NCI-H2171 treated with DMSO at 0.1 percent for 48 hours (cell line): ENCODE results near the gene UNC5B.

Source experiments
- DNase-seq: peaks from one replicate; lab custom pipeline; 2025; lab: John Stamatoyannopoulos, UW

UNC5B gene

GRCh38 chr10:71300555-71301370 lies 88.4 kb downstream of the UNC5B start:
- no peak for DNase-seq

DNA sequence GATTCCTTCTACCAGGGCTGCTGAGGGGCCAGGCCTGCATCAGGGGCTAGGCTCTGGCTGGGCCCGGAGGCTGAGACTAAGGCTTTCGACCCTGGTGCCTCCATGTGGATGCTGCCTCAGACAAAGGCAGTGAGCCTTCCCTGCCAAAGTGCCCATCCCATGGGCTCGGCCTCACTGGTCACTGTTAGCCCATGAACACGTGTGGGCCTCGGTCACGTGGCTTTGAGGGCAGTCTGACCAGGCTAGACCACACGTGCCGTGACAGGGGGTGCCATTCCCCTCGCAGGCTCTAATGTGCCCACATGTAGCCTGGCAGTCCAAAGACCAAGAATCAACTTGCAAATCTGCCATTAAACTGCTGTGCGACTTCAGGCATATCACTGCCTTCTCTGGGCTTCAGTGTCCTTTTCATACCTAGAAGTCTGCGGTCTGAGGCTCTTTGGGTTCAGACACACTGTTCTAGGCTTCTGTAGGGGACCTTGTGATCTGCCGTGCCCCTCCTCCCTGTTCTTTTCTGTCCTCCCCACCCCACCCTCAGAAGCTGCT lies 89.1 kb downstream of the UNC5B start:
- no peak for DNase-seq

- DNase-seq = no peak
These were observed 90.1 kb downstream of the UNC5B start for GRCh38 chr10:71302451-71302850.

GRCh38 chr10:71302874-71303568 lies 90.7 kb downstream of the UNC5B start:
- peak; percentile 72 for DNase-seq

DNA sequence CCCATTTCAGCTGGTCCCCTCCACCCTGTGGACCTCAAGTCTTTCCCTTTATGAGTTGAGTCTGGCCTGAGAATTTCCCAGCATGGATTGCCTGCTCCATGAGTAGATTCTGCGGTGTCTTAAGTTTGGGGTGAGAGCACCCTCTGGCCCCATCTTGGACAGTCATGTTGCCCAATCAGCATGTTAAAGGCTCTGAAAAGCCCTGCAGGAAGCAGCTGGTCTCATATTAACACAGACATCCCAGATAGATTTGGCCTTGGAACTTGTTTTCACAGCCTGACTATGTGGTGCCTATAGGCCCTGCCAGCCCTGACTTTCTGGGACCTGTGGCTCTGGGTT lies 91.2 kb downstream of the UNC5B start:
- DNase-seq = no peak

DNA sequence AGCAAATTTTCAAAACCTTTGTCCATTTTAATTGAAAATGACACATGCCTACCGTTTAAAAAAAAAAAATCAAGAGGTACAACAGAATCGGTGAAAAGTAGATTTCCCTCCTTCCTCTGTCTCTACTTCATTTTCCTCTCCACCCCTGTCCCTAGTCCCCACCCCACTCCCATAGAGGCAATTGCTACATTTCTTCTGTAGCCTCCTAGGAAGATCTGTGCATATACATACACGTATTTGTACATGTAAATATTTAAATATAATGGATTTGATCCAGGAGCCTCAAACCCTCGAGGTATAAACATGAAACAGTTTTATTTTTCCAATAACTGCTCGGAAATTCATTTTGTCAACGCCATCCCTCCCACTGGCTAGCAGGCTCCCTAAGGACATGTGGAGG lies 92.5 kb downstream of the UNC5B start:
- DNase-seq = no peak

GRCh38 chr10:71306979-71307378 lies 94.6 kb downstream of the UNC5B start:
- no peak for DNase-seq

DNA sequence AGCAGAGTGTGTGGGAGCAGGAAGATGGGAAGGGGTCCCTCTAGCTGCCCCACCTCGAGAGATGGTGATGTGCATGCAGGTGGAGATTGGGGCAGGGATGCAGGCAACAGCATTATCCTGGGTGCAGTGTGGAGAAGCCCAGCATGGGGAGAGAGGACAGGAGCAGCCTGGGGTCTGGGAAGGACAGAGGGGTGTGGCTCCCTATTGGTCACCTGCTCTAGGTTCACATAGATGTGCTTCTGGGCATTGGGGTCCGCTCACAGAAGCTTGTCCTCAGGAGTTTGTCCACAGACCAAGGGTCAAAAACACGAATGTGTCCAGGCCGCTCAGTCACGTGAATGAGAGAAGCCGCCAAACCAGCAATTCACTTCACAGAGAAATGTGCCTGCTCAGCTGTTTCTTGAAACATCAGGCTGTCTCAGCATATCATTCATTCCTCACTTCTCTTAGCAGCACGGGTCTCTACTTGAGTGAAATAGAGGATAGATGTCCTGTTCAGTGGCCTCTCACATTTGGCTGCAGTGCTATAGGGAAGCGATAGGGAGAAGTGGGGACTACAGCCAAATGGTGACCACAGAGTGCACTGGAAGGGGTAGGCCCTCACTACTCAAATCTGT lies 95.2 kb downstream of the UNC5B start:
- DNase-seq = no peak

- no peak for DNase-seq
These were observed 95.9 kb downstream of the UNC5B start for GRCh38 chr10:71308244-71308643.

GRCh38 chr10:71308985-71309384 lies 96.6 kb downstream of the UNC5B start:
- DNase-seq = no peak

GRCh38 chr10:71309919-71310318 lies 97.5 kb downstream of the UNC5B start:
- DNase-seq = no peak

GRCh38 chr10:71312220-71312619 lies 99.8 kb downstream of the UNC5B start:
- no peak for DNase-seq

DNA sequence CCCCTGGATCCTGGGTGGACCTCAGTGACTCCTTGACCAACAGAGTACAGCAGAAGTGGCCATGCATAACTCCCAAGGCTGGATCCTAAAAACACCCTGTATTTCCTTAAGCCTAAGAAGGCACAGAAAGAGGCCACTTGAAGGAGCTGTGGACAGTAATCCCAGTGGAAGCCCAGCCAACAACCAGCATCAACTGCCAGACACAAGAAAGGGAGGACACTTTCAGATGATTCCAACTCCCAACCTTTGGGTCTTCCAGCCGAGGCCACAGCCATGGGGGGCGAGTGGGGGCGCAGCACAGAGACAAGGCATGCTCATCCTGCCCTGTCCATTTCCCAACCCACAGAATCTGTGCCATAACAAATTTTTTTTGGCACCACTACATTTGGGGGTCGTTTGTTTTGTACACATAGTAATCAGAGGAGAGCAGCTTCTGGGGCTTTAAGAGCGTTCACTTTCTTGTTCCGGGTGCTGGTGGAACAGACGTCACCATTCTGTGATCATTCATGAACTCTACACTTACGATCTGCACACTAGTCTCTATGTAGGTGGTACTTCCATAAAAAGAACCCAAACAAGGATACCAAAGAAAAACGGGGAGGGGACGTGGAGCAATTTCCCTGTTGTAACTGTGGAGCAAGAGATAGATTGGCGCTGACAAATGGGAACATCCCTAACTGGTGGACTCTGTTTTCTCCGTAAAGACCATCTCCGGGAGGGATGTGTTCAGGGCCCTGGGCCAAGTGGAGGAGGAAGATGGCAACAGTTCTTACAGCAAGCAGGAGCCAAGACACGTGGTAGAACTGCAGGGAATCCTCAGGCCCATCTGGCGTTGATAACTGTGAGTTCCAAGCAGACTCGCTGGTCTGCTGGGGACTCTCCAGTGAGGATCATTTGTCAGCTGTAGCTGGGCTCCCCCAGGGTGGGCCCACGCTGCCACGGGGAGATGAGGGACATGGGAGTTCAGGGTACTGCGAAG lies 100.7 kb downstream of the UNC5B start:
- DNase-seq = peak; percentile 79

DNA sequence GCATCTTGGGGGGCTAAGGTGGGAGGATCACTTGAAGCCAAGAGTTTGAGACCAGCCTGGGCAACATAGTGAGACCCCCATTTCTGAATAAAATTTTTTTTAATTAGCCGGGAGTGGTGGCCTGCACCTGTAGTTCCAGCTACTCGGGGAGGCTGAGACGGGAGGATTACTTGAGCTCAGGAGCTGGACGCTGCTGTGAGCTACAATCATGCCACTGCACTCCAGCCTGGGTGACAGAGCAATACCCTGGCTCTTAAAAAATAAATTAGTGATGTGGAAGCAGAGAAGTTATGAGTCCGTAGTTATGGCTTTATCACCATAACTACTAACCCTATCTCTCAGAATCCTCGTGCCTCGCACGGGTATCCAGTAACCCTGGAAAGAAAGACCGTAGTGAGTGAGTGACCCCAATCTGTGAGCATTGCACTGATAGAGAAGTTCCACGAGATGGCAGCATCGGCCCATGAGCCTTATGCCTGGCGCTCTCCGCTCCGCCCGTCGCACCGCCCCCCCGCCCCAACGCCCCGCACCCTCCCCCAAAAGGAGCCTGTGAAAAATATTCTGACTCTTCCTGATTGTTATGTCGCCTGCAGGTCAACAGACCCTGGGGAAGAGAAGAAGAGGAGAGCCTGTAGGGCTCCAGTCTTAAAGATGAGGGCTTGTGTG lies 101.8 kb downstream of the UNC5B start:
- DNase-seq = peak; percentile 30

DNA sequence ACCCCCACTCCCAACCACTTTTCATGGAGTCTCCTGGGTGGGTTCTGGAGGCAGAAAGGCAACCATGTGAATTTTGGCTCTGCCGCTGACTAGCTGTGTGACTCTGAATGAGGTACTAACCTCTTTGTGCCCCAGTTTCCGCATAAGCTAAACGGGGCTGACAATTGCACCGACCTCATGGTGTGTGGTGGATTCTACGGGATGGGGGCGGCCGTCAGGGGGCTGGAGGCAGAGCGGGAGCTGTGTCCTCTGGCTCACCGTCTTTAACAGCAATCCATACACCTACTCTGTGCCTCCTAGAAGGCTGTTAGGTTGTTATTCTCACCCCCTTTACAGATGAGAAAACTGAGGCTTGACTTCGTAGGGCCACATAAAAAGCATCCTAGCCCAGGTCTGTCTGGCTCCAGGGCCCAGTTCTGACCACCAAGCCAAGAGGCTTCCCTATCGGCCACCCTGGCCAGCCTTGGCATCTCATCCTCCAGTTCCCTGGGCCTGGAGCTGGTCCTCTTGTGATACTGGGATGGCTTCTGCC lies 102.4 kb downstream of the UNC5B start:
- DNase-seq = no peak

DNA sequence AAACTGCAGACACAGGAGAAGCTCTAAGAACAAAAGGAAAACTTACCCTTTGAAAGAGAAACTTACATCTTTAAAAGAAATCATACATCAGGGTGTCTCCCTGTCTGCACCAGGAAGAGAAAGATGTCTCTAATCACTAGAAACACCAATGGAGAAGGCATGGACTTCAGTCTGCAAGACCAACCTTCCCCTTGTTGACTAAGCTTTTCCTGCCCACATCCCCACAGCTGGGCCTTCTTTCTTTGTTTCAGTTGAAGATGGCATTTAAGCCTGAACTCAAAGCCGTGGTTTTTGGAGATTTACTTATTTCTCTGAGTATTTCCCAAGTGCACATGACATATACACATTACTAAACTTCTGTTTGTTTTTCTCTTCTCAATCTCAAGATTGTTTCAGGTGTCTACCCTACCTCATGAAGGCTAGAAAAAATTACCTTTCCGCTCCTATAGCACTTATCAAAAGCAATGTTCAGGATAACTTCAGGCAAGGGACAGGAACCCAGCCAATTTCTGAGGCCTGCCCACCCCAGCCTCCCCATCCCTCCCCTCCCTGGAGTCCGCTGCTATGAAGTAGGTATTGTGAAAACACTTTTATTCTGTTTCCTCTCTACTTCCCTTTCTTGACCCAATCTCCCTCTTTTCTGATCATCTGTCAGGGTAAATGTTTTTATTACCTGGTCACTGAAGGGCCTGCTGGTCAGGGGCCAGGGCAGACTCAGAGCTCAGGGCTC lies 103.9 kb downstream of the UNC5B start:
- no peak for DNase-seq

DNA sequence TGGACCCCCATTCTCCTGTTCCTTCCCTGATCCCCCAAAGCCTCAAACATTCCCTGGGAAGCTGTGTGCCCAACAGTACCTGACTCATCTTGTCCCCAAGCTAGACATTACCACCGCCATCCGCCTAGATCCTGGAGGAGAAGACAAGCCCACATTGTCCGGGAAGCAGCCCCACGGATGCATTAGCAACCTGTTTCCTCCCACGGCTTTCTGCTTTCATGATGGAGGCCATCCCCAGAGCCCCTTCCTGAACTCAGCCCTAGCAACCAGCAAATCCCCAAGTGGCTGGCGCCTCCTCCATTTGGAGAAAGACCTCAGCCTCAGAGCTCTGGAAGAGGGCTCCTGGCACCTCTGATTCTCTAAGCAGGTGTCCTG lies 104.4 kb downstream of the UNC5B start:
- no peak for DNase-seq

- no peak for DNase-seq
These were observed 105.4 kb downstream of the UNC5B start for GRCh38 chr10:71317739-71318138.

GRCh38 chr10:71319042-71319799 lies 106.9 kb downstream of the UNC5B start, which contains the start of gene SLC29A3:
TSS of gene SLC29A3 (plus strand) at chr10:71319259. CDS start at chr10:71319310, 51 bp downstream.
- DNase-seq = peak; percentile 76
